Mucosa of descending colon (tissue), 3 donors: ENCODE results near the gene CD22. TPM values are rescaled to one million over a fixed set of nuclear protein-coding genes. Genes with fewer than 3 reads are reported as not detected.

Experiments
- ATAC-seq: fragments of 200-7000 bp; cut with Tn5 transposase; one replicate; pipeline ENCODE4 v1.9.1; 2020; ENCODE audit warnings: mild to moderate bottlenecking, moderate library complexity
- DNase-seq, 3 donors: peaks; one replicate each; pipeline ENCODE4 v3.0.0-alpha.2; 2020
- H3K36me3 ChIP-seq: fragments of 200-600 bp; one replicate; pipeline ENCODE4 v1.8.0; 2021; ENCODE audit warnings: low read depth, mild to moderate bottlenecking
- H3K4me1 ChIP-seq: fragments of 200-600 bp; one replicate; pipeline ENCODE4 v1.8.0; 2021; ENCODE audit warnings: low read depth, mild to moderate bottlenecking
- H3K4me3 ChIP-seq: fragments of 200-600 bp; one replicate; pipeline ENCODE4 v1.8.0; 2021; ENCODE audit warnings: mild to moderate bottlenecking
- H3K9me3 ChIP-seq: fragments of 200-600 bp; one replicate; pipeline ENCODE4 v1.8.0; 2021; ENCODE audit warnings: mild to moderate bottlenecking
- intact Hi-C, 2 donors: fragments of 100-400 bp; cut with DNase I in 1 of 2; cut with micrococcal nuclease in 1 of 2; formaldehyde crosslinking; loops; one replicate each; pipeline versions ENCODE4 v1.11.0 to v1.11.1; 2022; cut with DNase I, micrococcal nuclease
- total RNA-seq, 3 donors: library from RNA; stranded (reverse); fragmentation: NEBNext Ultra II Directional in 2 of 3; extraction: Animal tissue kit (Norgen Biotek cat#: 25700) in 2 of 3; gene quantifications; one replicate each; pipeline versions ENCODE4 v1.2.1 to v1.2.4, GENCODE V29; 2021 to 2023
- TF ChIP-seq, protein P1 (sequence below): fragments of 200-600 bp; IDR thresholded peaks from one replicate; pipeline ENCODE4 v1.8.0; 2022; ENCODE audit warnings: antibody characterized with exemption, mild to moderate bottlenecking
- donor health status: DM: no; HTN: no; CAD: no; lungs with moderate emphysema.
- donor health status: DM: no; HTN: no; CAD: no.
- donor health status: DM: no; HTN: yes; CAD: no.

The CD22 gene
- total RNA-seq, 3 donors from 2014 or later, result 2.2 to 5.7 (median 4.1) TPM

DNA sequence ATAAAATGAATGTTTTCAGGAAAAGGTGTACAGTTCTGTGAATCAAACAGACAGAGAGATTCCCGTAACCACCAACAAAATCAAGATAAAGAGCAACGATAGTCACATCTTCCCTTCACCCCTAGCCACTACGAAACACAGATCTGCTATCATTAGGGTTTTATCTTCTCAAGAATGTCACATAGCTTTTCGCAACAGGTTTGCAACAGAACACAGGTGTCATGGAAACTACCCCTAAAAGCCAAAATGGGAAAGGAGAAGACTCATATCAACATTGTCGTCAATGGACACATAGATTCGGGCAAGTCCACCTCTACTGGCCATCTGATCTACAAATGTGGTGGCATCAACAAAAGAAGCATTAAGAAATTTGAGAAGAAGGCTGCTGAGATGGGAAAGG is 52.9 kb downstream of the CD22 start:
- DNase-seq (no peak), ATAC-seq (no peak)
- Histone ChIP-seq H3K9me3 (peaks cover 12% of the 10 kb centered on the region), H3K36me3 (no peaks in the 10 kb centered on the region), H3K4me3 (no peak overlapping the region), H3K4me1 (no peaks in the 10 kb centered on the region)
- intact Hi-C loops, result no loop called here
- TF ChIP-seq, protein P1, sequence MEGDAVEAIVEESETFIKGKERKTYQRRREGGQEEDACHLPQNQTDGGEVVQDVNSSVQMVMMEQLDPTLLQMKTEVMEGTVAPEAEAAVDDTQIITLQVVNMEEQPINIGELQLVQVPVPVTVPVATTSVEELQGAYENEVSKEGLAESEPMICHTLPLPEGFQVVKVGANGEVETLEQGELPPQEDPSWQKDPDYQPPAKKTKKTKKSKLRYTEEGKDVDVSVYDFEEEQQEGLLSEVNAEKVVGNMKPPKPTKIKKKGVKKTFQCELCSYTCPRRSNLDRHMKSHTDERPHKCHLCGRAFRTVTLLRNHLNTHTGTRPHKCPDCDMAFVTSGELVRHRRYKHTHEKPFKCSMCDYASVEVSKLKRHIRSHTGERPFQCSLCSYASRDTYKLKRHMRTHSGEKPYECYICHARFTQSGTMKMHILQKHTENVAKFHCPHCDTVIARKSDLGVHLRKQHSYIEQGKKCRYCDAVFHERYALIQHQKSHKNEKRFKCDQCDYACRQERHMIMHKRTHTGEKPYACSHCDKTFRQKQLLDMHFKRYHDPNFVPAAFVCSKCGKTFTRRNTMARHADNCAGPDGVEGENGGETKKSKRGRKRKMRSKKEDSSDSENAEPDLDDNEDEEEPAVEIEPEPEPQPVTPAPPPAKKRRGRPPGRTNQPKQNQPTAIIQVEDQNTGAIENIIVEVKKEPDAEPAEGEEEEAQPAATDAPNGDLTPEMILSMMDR, result no peak

DNA sequence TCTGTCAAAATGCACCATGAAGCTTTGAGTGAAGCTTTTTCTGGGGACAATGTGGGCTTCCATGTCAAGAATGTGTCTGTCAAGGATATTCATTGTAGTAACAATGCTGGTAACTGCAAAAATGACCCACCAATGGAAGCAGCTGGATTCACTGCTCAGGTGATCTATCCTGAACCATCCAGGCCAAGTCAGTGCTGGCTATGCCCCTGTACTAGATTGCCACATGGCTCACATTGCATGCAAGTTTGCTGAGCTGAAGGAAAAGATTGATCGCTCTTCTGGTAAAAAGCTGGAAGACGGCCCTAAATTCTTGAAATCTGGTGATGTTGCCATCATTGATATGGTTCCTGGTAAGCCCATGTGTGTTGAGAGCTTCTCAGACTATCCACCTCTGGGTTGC is 54.5 kb downstream of the CD22 start:
- no peaks in the 10 kb centered on the region for H3K4me1 ChIP-seq
- ATAC-seq (no peak), DNase-seq (no peak)
- no peaks in the 10 kb centered on the region for H3K36me3 ChIP-seq
- TF ChIP-seq, protein P1, result no peak
- intact Hi-C loops, result no loop called here
- peaks cover 12% of the 10 kb centered on the region for H3K9me3 ChIP-seq
- H3K4me3 ChIP-seq, result no peak overlapping the region

DNA sequence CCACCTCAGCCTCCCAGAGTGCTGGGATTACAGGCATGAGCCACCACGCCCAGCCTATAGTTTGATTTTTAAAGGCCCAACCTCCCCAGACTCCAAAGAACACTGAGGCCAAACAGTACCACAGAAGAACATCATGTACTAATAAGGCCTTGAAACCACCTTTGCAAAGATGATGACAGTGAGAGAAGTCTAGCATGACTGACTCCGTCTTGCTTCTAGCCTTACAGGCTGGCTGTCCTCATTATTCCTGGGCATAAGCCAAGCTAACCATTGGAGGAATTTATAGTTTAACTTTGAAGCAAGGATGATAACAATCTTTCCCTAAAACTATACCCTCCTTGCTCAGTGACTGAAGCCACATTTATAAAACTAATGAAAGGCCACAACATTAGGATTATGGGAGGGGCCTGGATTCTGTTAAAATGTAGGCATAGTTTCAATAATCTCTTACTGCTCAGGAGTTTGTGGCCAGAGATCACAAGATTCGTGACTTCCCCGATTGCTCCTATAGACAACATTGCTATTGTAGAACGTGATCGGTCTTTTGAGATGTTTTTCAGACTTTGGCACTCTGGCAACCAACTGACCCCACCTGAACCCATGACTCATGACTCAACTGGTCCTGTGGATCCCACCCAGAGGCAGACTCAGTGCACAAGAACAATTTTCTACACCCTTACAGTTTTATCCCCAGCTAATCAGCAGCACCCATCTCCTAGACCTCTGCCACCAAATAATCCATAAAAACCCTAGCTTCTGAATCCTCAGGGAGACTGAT is 59.5 kb downstream of the CD22 start:
- ATAC-seq (no peak), DNase-seq (no peak)
- H3K36me3 ChIP-seq, result no peaks in the 10 kb centered on the region
- H3K4me1 ChIP-seq, result no peaks in the 10 kb centered on the region
- no peak overlapping the region for H3K4me3 ChIP-seq
- TF ChIP-seq, protein P1, result no peak
- H3K9me3 ChIP-seq, result peaks cover 12% of the 10 kb centered on the region
- intact Hi-C loops, result no loop called here

- ATAC-seq, result no peak
- H3K4me1 ChIP-seq, result no peaks in the 10 kb centered on the region
- DNase-seq, result no peak
- H3K9me3 ChIP-seq, result peaks cover 12% of the 10 kb centered on the region
- intact Hi-C loops, result no loop called here
- H3K36me3 ChIP-seq, result no peaks in the 10 kb centered on the region
- TF ChIP-seq, protein P1, result no peak
- no peak overlapping the region for H3K4me3 ChIP-seq
Observed at GRCh38 chr19:35389192-35389861, 60.3 kb downstream of the CD22 start.

GRCh38 chr19:35392742-35393715 is 64.0 kb downstream of the CD22 start:
- no peaks in the 10 kb centered on the region for H3K4me1 ChIP-seq
- no peak for ATAC-seq
- TF ChIP-seq, protein P1, result no peak

More at GRCh38 chr19:35392742-35393715, 64.0 kb downstream of the CD22 start:
- intact Hi-C loops, result no loop called here
- Histone ChIP-seq H3K36me3 (no peaks in the 10 kb centered on the region), H3K4me3 (no peak overlapping the region), H3K9me3 (no peaks in the 10 kb centered on the region)
- DNase-seq, result no peak
